GM12864 (cell line): ENCODE data around the gene TRAPPC11.
"Not testable (repeated sequence)": the region's sequence is repeated elsewhere in the genome, so short reads cannot be mapped to it uniquely, and the experiment has no call there.

Source experiments
- DNase-seq: peaks from one replicate; pipeline ENCODE4 v3.0.0-alpha.2; 2011; ENCODE audit warnings: low read depth
- H3K4me3 ChIP-seq: 2 replicates; pipeline ENCODE4 v1.5.1; 2011; ENCODE audit warnings: mild to moderate bottlenecking, low read depth, low read length, control low read depth
- TF ChIP-seq, protein P1 (sequence below): IDR thresholded peaks from 2 replicates; pipeline ENCODE4 v1.5.1; 2011; ENCODE audit warnings: low read depth, mild to moderate bottlenecking, moderate library complexity, low read length, control low read depth, inconsistent platforms; ENCODE audit errors: missing control alignments

Gene TRAPPC11

DNA sequence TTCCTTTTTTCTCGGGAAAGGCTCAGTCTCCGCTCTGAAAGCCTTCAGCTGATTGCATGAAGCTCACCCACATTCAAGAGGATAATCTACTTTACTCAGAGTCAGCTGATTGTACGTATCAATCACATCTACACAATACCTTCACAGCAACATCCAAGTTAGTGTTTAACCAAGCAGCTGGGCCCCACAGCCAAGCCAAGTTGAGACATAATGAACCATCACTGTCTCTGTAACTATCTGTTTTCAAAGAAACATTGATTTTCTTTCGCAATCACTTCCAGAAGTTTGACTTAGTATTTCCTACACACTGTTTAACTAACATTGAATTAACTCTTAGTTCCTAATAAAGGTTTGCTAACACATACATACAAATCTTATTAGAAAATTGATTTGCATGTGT, 40.4 kb upstream of the TRAPPC11 start:
- no peak overlapping the region for H3K4me3 ChIP-seq
- DNase-seq: no peak
- TF ChIP-seq, protein P1, sequence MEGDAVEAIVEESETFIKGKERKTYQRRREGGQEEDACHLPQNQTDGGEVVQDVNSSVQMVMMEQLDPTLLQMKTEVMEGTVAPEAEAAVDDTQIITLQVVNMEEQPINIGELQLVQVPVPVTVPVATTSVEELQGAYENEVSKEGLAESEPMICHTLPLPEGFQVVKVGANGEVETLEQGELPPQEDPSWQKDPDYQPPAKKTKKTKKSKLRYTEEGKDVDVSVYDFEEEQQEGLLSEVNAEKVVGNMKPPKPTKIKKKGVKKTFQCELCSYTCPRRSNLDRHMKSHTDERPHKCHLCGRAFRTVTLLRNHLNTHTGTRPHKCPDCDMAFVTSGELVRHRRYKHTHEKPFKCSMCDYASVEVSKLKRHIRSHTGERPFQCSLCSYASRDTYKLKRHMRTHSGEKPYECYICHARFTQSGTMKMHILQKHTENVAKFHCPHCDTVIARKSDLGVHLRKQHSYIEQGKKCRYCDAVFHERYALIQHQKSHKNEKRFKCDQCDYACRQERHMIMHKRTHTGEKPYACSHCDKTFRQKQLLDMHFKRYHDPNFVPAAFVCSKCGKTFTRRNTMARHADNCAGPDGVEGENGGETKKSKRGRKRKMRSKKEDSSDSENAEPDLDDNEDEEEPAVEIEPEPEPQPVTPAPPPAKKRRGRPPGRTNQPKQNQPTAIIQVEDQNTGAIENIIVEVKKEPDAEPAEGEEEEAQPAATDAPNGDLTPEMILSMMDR: no peak

DNA sequence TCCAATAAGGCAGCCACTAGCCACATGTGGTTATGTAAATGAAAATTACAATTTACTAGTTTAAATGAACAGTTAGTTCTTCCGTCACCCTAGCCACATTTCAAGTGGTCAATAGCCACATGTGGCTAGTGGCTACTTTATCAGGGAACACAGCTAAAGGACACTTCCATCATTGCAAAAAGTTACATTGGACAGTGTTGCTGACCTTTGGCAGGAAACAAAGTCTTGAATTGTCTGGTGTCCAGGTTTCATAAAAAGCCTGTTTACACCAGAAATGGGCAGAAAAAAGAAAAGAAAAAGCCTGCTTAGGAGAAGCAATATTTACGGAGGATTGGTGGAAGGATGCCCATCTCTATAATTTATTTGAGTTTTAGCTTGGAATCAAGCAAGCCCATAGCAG, 38.7 kb upstream of the TRAPPC11 start:
- no peak for DNase-seq
- H3K4me3 ChIP-seq: no peak overlapping the region
- TF ChIP-seq, protein P1: no peak

DNA sequence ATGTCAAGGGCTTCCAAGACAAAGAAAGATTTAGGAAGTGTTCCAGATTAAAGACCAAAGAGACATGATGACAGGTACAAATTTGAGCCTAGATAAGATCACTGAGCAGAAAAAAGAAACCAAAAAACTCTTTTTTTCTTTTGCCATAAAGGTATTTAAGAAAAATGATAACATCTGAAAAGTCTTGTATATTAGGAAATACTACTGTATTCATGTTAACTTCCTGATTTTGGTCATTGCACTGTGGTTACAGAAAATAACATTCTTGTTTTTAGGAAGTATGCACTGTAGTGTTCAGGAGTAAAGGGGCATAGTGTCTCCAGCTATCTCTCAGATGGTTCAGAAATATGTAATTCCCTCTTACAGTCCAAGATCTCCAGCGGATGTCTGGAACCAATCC, 37.2 kb upstream of the TRAPPC11 start:
- TF ChIP-seq, protein P1: no peak

DNA sequence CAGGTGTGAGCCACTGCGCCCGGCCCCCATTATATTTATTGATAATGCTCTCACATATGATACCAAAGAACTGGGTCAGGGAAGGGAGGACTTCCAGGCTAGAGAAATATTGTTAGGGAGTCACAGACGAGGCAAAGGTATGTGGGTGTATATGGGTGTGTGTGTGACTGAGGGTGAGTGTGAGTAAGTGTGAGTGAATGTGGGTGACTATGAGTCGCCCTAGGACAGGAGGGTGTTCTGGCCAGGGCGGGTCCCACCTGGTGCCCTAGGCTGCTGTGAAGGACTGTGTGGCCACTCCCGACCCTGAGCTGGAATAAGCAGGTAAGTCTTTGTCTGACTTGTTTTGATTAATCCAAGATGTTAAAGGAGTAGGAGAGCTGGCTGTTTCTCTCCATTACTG, 34.5 kb upstream of the TRAPPC11 start:
- H3K4me3 ChIP-seq: no peak overlapping the region
- DNase-seq: no peak
- TF ChIP-seq, protein P1: no peak

More for the DNA sequence above, 37.2 kb upstream of the TRAPPC11 start:
- DNase-seq: no peak
- no peak overlapping the region for H3K4me3 ChIP-seq

DNA sequence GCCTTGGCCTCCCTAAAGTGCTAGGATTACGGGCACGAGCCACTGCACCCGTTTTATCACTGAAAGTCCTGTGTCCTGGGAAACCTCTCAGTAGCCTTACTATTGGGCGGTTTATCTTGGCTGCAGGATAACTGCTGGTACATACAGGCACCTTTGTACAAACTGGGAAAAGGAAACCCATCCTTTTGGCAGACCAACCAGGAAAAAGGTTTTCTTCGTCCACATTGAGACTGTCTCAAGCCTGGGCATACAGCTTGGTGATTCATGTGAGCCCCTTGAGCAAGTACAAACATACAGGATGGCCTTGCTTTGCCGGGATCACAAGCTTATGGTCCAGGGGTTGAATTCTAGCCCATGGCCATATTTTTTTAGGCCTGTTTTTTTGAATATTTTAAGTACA, 32.9 kb upstream of the TRAPPC11 start:
- no peak overlapping the region for H3K4me3 ChIP-seq
- TF ChIP-seq, protein P1: no peak
- no peak for DNase-seq

DNA sequence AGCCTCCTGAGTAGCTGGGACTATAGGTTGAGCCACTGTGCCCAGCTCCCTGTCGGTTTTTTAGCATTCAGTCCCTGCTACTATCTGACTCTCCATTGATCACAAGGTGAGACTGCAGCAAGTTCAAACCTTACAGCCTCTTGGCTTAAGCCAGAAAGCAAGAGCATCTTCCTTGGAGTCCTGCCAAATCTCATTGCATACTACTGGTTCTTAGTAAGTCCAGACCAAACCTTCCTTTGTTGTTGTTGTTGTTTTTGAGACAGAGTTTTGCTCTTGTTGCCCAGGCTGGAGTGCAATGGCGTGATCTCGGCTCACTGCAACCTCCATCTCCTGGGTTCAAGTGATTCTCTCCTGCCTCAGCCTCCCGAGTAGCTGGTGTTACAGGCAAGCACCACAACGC, 31.8 kb upstream of the TRAPPC11 start:
- DNase-seq, H3K4me3 ChIP-seq: not testable (repeated sequence)

DNA sequence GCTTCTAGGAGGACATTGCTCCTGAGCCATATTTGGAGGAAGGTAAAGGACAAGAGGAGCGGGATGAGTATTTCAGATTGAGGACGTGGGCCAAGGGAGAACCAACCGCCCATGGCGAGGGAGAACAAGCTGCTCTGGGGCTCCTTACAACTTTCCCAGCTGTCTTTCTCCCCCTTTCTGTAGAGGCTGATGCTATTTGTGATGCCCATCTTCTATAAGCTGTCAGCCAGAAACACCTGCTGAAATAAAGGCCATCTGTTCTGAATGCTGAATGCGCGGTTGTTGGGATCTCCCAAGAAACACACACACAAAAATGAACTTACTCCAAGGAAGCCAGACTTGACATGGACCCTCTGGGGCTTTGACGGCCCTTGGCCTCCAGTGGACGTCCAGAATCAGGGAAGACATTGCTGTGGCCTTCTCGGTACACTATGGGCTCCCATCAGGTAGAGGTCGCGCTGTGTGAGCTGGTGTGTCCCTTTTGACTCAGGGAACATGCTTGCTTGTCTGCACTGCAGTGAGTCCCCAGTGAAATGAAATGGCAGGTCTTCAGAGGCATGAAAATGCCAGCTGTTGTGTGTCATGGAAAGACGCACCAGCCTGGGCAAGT, 31.0 kb upstream of the TRAPPC11 start:
- DNase-seq: no peak
- TF ChIP-seq, protein P1: no peak
- no peak overlapping the region for H3K4me3 ChIP-seq
